GM12878 (cell line): ENCODE data around the gene PTPN12. TPM values are rescaled to one million over a fixed set of nuclear protein-coding genes. Genes with fewer than 3 reads are reported as not detected.

Experiments used
- ATAC-seq: fragments of 200-7000 bp; cut with Tn5 transposase; 3 replicates; pipeline ENCODE4 v1.9.1; 2020; ENCODE audit warnings: mild to moderate bottlenecking, moderate library complexity
- BruUV-seq: library from RNA; stranded (reverse); fragments of 400-500 nt; replicated peaks from 2 replicates; lab custom pipeline; 2021; lab: Mats Ljungman, UMichigan
- CTCF ChIA-PET: fragments of 300-600 bp; sonication (Branson Sonifier 250); formaldehyde crosslinking; extraction: SDS; loops from one replicate; lab custom pipeline; 2021; ENCODE audit warnings: inconsistent platforms; lab: Yijun Ruan, JAX
- POLR2A ChIA-PET: fragments of 350-600 bp; formaldehyde crosslinking; extraction: SDS; loops from one replicate; lab custom pipeline; 2021; ENCODE audit warnings: inconsistent platforms; lab: Charles Lee
- RAD21 ChIA-PET: fragments of 300-600 bp; sonication (Branson Sonifier 250); formaldehyde crosslinking; loops from one replicate; lab custom pipeline; 2023; ENCODE audit warnings: antibody characterized with exemption; ENCODE audit not compliant: unreplicated experiment; lab: Charles Lee
- SMC1A ChIA-PET: fragments of 300-600 bp; sonication (Branson Sonifier 250); formaldehyde crosslinking; loops from one replicate; lab custom pipeline; 2023; ENCODE audit not compliant: unreplicated experiment, uncharacterized antibody; lab: Charles Lee
- DNase-seq: peaks from one replicate; pipeline ENCODE4 v3.0.0-alpha.2; 2011; ENCODE audit warnings: low read depth, low spot score
- FAIRE-seq: peaks from 3 replicates; lab custom pipeline; 2011; peaks lifted over from hg19 to GRCh38; lab: Jason Lieb, UNC
- H2AFZ ChIP-seq: 2 replicates; pipeline ENCODE4 v1.6.0; 2011; ENCODE audit warnings: low read depth, low read length, control low read depth; ENCODE audit not compliant: control insufficient read depth
- H3K27ac ChIP-seq: 2 replicates; pipeline ENCODE4 v1.5.1; 2011; ENCODE audit warnings: control low read depth; ENCODE audit not compliant: control insufficient read depth, insufficient read depth
- H3K27me3 ChIP-seq, 2 experiments: replicated peaks in 1 of 2; 2 replicates each; pipeline versions ENCODE4 v1.6.0 to v1.6.1; 2011; ENCODE audit warnings: low read length in 1 of 2; ENCODE audit not compliant: control insufficient read depth in 2 of 2, insufficient read depth in 2 of 2
- H3K36me3 ChIP-seq, 2 experiments: 2 replicates each; pipeline ENCODE4 v1.5.1; 2011; ENCODE audit warnings: low read length in 1 of 2; ENCODE audit not compliant: control insufficient read depth in 2 of 2, insufficient read depth in 2 of 2
- H3K4me1 ChIP-seq: 2 replicates; pipeline ENCODE4 v1.6.1; 2011; ENCODE audit warnings: mild to moderate bottlenecking, low read length, moderate library complexity, mixed read lengths; ENCODE audit not compliant: control insufficient read depth, insufficient read depth
- H3K4me2 ChIP-seq: 2 replicates; pipeline ENCODE4 v1.6.0; 2011; ENCODE audit warnings: control low read depth; ENCODE audit not compliant: control insufficient read depth, insufficient read depth
- H3K4me3 ChIP-seq: fragments of 200-600 bp; sonication (generic); 2 replicates; pipeline ENCODE4 v1.5.1; 2016
- H3K79me2 ChIP-seq: 2 replicates; pipeline ENCODE4 v1.6.0; 2011; ENCODE audit warnings: low read length; ENCODE audit not compliant: control insufficient read depth, insufficient read depth
- H3K9ac ChIP-seq: 2 replicates; pipeline ENCODE4 v1.8.0; 2011; ENCODE audit warnings: low read length, control low read depth, mixed read lengths; ENCODE audit not compliant: control insufficient read depth, insufficient read depth
- H3K9me3 ChIP-seq: replicated peaks from 3 replicates; pipeline ENCODE4 v1.5.1; 2011; ENCODE audit warnings: mild to moderate bottlenecking, low read length; ENCODE audit not compliant: control insufficient read depth, insufficient read depth
- H4K20me1 ChIP-seq: 2 replicates; pipeline ENCODE4 v1.6.0; 2011; ENCODE audit not compliant: control insufficient read depth, insufficient read depth
- E2F8 ChIP-seq: fragments of 450-650 bp; IDR thresholded peaks from 2 replicates; pipeline ENCODE4 v1.6.1; 2018; ENCODE audit warnings: mild to moderate bottlenecking, low read depth, moderate library complexity; ENCODE audit not compliant: partially characterized antibody
- ELK1 ChIP-seq: IDR thresholded peaks from 2 replicates; pipeline ENCODE4 v1.6.1; 2012; ENCODE audit warnings: low read depth, low read length, improper control_type of control experiment
- JUND ChIP-seq: IDR thresholded peaks from 2 replicates; pipeline ENCODE4 v1.6.1; 2012; ENCODE audit warnings: low read depth, mild to moderate bottlenecking, low read length, improper control_type of control experiment, moderate library complexity
- MAX ChIP-seq: IDR thresholded peaks from 2 replicates; pipeline ENCODE4 v1.6.1; 2012; ENCODE audit warnings: low read depth, low read length, improper control_type of control experiment
- POLR2A ChIP-seq: IDR thresholded peaks from 2 replicates; pipeline ENCODE4 v1.6.1; 2011; ENCODE audit warnings: low read depth, mild to moderate bottlenecking, low read length
- WGBS: methylation state at CpG from one replicate; pipeline ENCODE4 v1.1.6; 2016; ENCODE audit warnings: low lambda C conversion rate; ENCODE audit not compliant: insufficient replicate concordance, insufficient coverage; ENCODE audit errors: missing lambda C conversion rate; 5-methylcytosine and 5-hydroxymethylcytosine counted together
- in situ Hi-C: fragments of 300-500 bp; cut with MboI; formaldehyde crosslinking; loops from 9 replicates; pipeline ENCODE4 v1.14.3; 2018; ENCODE audit warnings: mixed read lengths
- intact Hi-C: fragments of 100-400 bp; cut with micrococcal nuclease; formaldehyde crosslinking; loops from one replicate; pipeline ENCODE4 v1.14.2; 2022; ENCODE audit not compliant: unreplicated experiment
- polyA plus RNA-seq, 11 experiments: library from polyadenylated mRNA; depleted of rRNA in 4 of 11; unstranded in 6 of 11; stranded (reverse) in 5 of 11; fragments of >200 nt; fragmentation: Nextera tagmentation in 4 of 11; fragmentation: Illumina TruSeq in 1 of 11; extraction: Ambion mirVana in 4 of 11; extraction: Trizol in 1 of 11; gene quantifications; 1 replicate in 1 of 11; 2 replicates in 10 of 11; pipeline versions ENCODE4 v1.2.1 to v1.2.3, GENCODE V29; 2011 to 2016; ENCODE audit warnings: inconsistent platforms in 2 of 11, missing spikeins in 2 of 11, low read depth in 1 of 11
- total RNA-seq, 4 experiments: library from RNA; depleted of rRNA in 3 of 4; stranded (reverse); fragments of >200 nt in 3 of 4; fragmentation: Illumina TruSeq in 1 of 4; extraction: Trizol in 1 of 4; gene quantifications; 2 replicates each; pipeline versions ENCODE4 v1.2.1 to v1.2.3, GENCODE V29; 2013 to 2021

Gene PTPN12
- total and polyA plus RNA-seq, 10 of the 15 experiments (the other 5 are each of a cell fraction or from before 2014, with no cell fraction given), result 6.6 to 52.9 (median 17.4) TPM

- ChIA-PET CTCF (interaction anchor here (1.2 to 1.5 kb wide), 2 partner anchors 10 to 16 kb away, joined by 5 read pairs; no protein-coding TSS in a partner anchor), RAD21 (interaction anchor here (1.0 kb wide), 1 partner anchor 9 kb away, joined by 3 read pairs; no protein-coding TSS in a partner anchor), POLR2A (no interaction called here), SMC1A (interaction anchor here (1.0 to 1.1 kb wide), 2 partner anchors 9 to 16 kb away, joined by 3 read pairs; no protein-coding TSS in a partner anchor)
- BruUV-seq, result no TSS peak
- Histone ChIP-seq H3K9me3 (no peaks in the 10 kb centered on the region), H3K4me2 (no peak overlapping the region), H2AFZ (no peak overlapping the region), H3K79me2 (no peaks in the 10 kb centered on the region), H3K4me3 (no peak overlapping the region), H3K36me3 (no peaks in the 10 kb centered on the region), H3K27me3 (no peaks in the 10 kb centered on the region), H3K4me1 (no peaks in the 10 kb centered on the region), H3K9ac (no peak overlapping the region), H4K20me1 (no peaks in the 10 kb centered on the region), H3K27ac (no peak overlapping the region)
- DNase-seq (no peak), FAIRE-seq (no peak), ATAC-seq (no peak)
- intact Hi-C loops (no loop called here), in situ Hi-C loops (loop anchor here (10.0 kb wide), 1 partner anchor 367 kb away; no protein-coding TSS in a partner anchor)
- TF ChIP-seq MAX, result no peak
- TF ChIP-seq JUND, result no peak
- TF ChIP-seq POLR2A, result no peak
- TF ChIP-seq E2F8, result no peak
- TF ChIP-seq ELK1, result no peak
- 90% methylated on average over 6 of the region's 6 CpGs for WGBS
Observed at GRCh38 chr7:77667459-77668086, 130.5 kb downstream of the PTPN12 start.
